ENCODE measurements around the gene LEMD2.
"Not testable (repeated sequence)": the region's sequence is repeated elsewhere in the genome, so short reads cannot be mapped to it uniquely, and the experiment has no call there.

LEMD2 gene

DNA sequence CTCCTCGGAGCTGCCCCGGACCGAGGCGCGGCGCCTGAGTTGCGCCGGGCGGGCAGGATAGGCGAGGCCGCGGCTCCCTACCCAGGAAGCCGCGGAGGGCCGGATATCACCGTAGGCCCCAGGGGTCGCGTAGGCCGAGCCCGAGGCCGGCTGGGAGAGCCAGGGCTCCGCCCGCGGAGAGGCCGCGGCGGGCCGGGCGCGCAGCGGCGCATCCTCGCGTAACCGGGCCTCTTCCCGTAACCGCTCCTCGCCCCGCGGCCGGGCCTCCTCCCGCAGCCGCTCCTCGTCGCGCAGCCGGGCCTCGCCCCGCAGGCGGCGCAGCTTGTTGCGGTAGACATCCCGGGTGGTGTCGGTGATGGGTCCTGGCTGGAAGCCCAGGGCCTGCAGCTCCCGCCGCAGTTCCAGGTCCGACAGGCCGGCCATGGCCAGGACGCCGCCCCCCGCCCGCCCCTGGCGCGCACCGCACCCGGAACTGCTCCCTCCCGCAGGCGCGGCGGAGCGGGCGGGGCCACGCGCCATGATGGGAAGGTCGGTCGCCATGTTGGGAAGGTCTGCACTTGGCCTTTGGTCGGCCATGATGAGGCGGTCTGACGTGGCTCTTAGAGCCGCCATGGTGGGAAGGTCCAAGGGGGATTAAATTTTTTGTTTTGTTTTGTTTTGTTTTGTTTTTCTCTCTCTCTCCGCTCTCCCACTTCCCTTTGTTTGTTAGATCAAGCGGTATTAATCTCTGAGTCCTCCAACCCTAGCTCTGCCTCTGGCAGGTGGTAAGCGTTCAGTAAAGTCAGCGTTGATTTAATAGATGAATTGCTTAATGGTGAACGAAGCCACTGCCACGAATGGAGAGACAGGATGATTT lies at the start of gene LEMD2:
Gene LEMD2, minus strand, starts transcription at position 437 of the 856 bp plus-strand sequence. Its CDS starts 14 bp downstream, at position 423.
- DNase-seq (ENCODE audit: low read depth, low spot score) = peak; percentile 85

DNA sequence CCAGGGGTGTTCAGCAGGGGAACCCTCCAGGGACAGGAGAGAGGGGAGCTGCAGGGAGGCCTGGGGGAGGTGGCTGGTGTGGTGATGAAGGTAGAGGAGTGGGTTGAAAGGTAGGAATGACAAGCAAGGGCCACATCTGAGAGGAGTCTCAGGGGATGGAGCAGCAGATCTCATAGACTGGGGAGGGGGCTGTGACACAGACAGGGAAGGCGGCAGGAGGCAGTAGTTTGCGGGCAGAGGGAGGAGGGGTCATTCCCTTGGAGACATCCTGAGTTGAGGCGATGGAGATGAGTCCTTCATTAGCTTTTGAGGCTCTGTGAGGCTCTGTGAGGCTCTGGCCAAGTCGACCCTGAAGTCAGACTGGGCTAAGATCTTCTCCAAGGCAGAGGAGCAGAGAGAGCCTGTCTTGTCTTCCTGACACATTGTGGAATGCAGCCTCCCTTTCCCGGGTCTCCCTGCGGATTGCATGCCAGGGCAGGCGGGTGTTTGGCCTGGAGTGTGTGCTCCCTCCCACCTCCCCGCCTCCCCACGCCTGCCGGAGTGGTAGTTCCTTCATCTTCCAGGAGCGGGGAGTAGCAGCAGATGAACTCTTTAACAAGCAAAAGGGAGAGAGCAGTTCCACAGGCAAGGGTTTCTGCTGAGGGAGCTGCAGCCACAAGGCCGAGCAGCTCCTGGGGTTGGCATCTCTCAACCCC lies 49.2 kb upstream of the LEMD2 start:
- DNase-seq (ENCODE audit: low read depth, low spot score) = no peak

- DNase-seq (ENCODE audit: low read depth, low spot score) = no peak
These were observed 48.0 kb upstream of the LEMD2 start for GRCh38 chr6:33836806-33837469.

GRCh38 chr6:33834401-33835392 lies 45.8 kb upstream of the LEMD2 start:
- no peak for DNase-seq (ENCODE audit: low read depth, low spot score)

GRCh38 chr6:33833599-33833998 lies 44.7 kb upstream of the LEMD2 start:
- DNase-seq (ENCODE audit: low read depth, low spot score) = no peak

DNA sequence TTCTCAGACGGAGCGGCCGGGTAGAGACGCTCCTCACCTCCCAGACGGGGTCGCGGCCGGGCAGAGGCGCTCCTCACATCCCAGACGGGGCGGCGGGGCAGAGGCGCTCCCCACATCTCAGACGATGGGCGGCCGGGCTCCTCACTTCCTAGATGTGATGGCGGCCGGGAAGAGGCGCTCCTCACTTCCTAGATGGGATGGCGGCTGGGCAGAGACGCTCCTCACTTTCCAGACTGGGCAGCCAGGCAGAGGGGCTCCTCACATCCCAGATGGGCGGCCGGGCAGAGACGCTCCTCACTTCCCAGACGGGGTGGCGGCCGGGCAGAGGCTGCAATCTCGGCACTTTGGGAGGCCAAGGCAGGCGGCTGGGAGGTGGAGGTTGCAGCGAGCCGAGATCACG lies 43.9 kb upstream of the LEMD2 start:
- not testable (repeated sequence) for DNase-seq (ENCODE audit: low read depth, low spot score)

DNA sequence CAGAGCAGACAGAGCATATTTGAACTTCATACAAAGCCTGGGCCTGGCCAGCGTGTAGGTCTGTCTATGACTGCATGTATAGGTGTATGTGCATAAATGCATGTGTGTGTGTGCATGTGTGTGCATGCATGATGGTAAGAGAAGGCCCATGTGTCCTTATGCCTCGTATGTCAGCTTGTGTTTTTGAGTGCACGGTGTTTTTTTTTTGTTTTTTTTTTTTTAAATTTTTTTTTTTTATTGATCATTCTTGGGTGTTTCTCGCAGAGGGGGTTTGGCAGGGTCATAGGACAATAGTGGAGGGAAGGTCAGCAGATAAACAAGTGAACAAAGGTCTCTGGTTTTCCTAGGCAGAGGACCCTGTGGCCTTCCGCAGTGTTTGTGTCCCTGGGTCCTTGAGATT lies 42.8 kb upstream of the LEMD2 start:
- not testable (repeated sequence) for DNase-seq (ENCODE audit: low read depth, low spot score)

DNA sequence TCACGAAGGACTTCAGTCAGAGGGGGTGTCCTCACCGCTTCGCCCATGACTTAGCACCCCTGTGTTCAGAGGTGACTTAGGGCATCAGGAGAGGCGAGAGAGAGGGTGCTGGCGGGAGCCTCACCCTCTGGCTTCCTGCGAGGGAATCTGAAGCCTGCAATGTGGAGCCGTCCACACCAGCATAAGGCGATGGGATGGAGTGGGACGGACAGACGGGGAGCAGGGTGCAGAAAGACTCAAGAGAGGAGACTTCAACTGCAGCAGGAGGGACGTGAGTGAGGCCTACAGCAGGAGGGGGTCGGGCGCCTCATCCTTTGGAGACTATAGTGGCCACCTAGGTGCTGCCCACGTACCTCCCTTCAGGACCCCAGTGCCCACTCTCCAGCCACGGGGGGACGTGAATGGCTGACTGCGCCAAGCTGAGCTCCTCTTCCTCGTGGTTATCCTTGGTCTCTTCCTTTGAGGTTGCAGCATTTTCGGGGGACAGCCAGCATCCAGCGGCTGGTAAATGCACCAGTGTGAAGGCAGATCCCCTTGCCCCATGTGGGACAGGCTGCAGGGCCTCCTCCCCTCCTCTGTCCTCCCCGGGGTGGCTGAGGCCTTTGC lies 41.8 kb upstream of the LEMD2 start:
- no peak for DNase-seq (ENCODE audit: low read depth, low spot score)

DNA sequence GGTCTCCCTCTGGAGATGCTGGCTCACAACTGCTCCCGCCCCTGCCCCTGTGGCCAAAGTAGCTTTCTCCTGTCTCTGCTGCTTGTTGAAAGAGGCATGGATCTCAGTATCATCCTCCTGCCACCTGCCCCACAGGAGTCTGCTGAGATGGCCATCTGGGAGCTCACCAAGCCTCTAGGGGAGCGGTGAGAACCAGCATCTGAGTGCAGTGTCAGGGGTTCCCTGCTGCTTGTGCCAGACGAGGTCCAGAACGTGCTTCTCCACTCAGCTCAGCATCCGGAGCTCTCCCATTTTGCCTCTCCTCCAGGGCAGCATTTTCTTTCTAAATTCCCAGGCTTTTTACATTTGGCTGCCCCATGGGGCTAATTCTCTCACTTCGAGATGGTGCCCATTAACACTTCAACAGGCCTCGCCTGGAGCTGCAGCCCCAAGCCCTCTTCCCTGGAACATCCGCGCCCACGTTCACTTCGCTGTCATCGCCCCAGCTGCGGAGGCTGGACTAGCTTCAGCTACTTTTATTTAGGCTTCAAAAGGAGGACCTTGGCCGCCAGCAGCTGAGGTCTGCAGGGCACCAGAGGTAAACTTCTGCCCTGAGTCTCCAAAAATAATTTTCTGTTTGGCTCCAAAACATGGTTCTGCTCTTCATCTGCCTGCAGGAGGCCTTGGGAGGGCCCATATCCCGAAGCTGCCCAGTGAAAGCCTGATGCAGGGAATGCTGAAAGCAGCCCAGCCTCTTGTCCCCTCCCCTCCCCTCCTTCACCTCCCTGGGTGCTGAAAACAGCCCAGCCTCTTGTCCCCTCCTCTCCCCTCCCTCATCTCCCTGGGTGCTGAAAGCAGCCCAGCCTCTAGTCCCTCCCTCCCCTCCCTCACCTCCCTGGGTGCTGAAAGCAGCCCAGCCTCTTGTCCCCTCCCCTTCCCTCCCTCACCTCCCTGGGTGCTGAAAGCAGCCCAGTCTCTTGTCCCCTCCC lies 40.1 kb upstream of the LEMD2 start:
- no peak for DNase-seq (ENCODE audit: low read depth, low spot score)

- DNase-seq (ENCODE audit: low read depth, low spot score) = no peak
These were observed 39.5 kb upstream of the LEMD2 start for GRCh38 chr6:33828452-33828763.

DNA sequence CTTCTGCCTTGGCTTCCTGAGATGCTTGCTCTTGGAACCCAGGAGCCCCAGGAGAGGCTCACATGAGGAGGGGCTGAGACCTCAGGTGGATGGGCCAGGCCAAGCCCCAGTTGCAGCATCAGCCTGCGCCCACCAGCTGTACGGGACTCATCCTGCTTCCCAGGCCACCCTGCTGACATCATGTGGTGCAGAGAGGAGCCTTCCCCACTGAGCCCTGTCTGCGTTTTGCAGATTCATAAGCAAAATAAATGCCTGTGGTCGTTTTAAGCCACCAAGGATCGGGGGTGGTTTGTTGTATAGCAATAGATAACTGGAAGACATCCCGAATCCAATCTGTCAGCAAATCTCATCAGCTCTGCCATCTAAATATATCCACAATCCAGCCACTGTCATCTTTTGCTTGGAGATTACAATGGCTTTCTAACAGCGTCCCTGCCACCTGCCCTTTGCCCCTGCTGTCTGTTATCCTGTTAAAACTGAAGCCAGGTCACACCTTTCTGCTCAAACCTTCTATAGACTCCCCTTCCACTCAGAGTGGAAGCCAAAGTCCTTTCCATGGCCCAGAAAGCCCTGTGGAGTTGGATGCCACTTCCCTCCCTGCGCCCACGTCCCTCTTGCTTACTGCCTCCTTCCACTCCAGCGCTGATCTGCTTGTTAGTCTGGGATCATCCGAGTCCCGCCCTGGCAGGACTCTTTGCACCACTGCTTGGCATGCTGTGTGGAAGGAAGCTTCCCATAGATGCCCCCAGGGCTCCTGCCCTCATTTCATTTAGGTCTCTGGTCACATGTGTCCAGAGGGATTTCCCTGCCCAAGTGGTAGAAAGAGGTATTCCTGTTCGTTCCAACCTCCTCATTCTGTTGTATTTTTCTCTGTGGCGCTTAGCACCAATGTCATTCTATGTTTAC lies 38.9 kb upstream of the LEMD2 start:
- no peak for DNase-seq (ENCODE audit: low read depth, low spot score)

DNA sequence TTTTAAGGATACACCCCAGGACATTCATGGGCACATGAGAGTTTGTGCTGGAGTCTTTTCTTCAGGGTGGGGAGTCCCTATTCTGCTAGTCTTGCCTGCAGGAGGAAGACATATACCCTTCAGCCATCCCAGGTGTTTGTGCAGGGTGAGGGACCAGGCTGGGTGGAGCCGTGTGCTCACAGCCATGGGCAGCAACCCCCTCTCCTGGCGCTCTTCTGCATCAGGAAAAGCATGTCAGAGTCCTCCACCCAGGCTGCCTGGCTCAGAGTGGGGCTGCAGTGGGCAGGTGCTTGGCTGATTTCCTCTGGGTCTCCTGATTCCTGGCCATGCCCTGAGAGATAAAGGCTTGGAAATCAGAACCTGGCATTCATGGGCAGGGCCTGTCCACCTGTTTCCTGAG lies 37.6 kb upstream of the LEMD2 start:
- DNase-seq (ENCODE audit: low read depth, low spot score) = no peak

DNA sequence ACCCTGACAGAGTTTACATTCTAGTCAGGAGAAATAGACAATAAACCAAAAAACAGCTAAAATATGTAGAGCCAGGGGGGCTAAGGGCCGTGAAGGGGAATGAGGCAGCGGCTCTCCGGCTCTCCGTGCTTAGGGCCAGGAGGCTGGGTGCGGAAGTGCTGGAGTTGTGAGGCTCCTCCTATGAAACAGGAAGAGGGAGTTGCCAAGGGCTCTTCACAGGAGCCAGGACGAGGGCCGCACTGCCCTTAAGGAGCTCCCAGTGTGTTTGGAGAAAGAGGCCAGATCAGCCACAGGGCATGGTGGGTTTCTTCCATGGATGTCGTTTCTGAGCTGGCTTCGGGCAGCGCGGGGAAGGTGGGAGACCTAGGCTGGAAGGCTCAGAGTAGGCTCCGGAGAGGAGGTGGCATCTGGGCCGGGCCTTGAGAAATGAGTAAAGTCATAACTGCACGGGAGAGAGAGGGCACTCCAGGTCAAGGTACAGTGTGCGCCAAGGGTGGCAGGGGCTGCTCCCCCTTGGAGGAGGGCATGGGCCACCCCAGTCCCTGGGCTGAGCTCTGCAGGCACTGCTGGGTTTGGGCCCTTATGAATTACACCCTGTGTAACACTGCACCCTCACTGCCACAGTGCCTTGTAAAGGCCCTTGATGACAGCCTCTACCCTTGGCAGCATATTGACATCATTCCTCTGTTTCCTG lies 35.7 kb upstream of the LEMD2 start:
- DNase-seq (ENCODE audit: low read depth, low spot score) = no peak

DNA sequence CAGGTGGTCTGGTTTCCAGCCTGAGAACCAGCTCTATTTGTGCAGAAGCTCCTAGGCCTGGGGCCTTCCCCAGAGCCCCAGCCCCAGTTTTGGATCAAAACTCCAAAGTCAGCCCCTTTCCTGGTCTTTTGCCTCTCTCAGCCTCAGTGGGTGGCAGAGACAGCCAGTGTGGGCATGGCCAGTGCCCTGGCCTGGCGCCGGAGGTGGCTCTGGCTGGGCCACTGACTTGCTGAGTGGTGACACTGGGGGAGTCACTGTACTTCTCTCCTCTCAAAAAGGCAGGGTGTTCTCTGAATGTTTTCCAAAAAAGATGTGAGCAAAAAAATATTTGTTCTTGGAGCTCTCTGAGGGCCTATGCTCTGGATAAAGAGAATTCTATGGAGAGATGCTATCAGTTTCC lies 34.9 kb upstream of the LEMD2 start:
- no peak for DNase-seq (ENCODE audit: low read depth, low spot score)

GRCh38 chr6:33822575-33823395 lies 33.9 kb upstream of the LEMD2 start:
- DNase-seq (ENCODE audit: low read depth, low spot score) = no peak

DNA sequence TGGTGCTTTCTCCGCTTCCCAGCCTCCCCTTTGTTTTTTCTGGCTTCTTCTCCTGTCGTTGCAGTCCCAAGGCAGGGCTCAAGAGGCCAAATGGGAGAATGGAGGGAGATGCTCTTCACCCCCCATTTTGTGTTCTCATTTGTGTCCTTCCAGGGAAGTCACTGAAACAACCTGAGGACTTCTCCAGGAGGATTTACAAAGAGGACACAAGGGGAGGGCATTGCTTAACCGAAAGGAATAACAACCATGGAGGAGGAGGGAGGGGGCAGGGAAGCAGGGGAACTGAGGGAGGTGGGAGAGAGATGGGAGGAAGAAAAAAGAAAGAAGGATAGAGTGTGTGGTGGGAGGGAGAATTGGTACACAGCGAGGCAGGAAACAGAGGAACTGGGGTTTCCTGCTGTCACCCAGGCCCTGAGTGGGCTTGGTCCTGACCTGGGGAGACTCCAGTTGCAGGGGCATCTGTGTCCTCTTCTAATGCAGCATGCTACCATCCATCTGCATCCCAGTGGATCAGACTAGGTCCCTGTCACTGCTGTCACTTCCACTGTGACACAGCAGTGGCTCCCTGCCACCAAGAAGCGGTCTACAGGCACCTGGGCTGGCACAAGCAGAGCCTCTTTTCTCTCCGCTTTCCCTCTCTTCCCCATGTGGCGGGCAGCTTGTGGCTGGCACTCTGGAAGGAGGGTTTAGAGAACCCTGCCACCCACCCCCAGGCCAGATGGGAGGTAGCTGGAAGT lies 32.0 kb upstream of the LEMD2 start:
- DNase-seq (ENCODE audit: low read depth, low spot score) = no peak

DNA sequence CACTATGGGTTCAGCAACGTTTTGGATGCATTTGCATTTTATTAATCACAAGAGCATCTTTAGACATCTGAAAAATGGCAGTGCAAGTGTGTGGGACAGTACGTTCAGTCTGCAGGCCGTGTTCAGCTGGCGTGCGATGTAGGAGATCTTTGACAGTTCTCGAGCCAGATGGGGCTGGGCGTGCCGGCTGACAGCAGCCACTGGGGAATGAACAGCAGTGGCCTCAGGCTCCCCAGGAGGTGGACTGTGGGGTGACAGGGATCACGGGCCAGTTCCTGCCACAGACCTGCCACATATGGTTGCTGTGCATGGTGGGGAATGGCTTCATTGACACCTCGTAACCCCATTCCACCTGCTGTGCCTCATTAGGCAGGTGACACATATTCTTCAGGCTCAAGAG lies 31.3 kb upstream of the LEMD2 start:
- DNase-seq (ENCODE audit: low read depth, low spot score) = no peak

Measured in activated CD4-positive, CD25-positive, alpha-beta regulatory T cell treated with anti-CD3 and anti-CD28 coated beads, Interleukin-2, amount 50 U/mL, for 16 hours (primary cell).